ENCODE data around the gene TMEM255B.
"Not testable (repeated sequence)": the region's sequence is repeated elsewhere in the genome, so short reads cannot be mapped to it uniquely, and the experiment has no call there.

The TMEM255B gene

DNA sequence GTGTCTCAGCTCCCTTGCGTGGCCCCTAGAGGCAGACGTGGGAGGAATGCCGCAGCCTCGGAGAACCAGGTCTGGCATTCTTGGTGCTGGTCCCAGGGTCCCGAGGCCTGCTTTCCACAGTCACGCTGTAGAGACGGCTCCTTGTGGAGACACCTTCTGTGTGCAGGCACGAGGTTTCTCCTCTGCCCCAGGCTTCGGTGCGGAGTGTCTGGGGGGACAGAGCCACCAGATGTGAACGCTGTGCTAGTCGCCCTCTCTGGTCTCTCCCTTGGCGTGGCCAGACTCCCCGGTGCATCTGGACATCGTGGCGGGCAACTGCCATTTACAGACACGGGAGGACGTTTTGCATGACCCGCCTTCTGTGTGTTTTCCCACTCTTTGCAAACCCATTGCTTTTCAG, 7.5 kb upstream of the TMEM255B start:
- no peak for DNase-seq (ENCODE audit: low read depth)
- TF ChIP-seq, protein P1, sequence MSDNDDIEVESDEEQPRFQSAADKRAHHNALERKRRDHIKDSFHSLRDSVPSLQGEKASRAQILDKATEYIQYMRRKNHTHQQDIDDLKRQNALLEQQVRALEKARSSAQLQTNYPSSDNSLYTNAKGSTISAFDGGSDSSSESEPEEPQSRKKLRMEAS (IDR thresholded peaks at IDR 0.05; ENCODE audit: low read depth, low read length): no peak
- TF ChIP-seq MYC (IDR thresholded peaks at IDR 0.05; ENCODE audit: low read depth, low read length): no peak
- TF ChIP-seq POLR2A (IDR thresholded peaks at IDR 0.05; ENCODE audit: extremely low read depth, insufficient read length): no peak
- TF ChIP-seq, protein P2, sequence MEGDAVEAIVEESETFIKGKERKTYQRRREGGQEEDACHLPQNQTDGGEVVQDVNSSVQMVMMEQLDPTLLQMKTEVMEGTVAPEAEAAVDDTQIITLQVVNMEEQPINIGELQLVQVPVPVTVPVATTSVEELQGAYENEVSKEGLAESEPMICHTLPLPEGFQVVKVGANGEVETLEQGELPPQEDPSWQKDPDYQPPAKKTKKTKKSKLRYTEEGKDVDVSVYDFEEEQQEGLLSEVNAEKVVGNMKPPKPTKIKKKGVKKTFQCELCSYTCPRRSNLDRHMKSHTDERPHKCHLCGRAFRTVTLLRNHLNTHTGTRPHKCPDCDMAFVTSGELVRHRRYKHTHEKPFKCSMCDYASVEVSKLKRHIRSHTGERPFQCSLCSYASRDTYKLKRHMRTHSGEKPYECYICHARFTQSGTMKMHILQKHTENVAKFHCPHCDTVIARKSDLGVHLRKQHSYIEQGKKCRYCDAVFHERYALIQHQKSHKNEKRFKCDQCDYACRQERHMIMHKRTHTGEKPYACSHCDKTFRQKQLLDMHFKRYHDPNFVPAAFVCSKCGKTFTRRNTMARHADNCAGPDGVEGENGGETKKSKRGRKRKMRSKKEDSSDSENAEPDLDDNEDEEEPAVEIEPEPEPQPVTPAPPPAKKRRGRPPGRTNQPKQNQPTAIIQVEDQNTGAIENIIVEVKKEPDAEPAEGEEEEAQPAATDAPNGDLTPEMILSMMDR (IDR thresholded peaks at IDR 0.05; ENCODE audit: low read depth, low read length): no peak
- no peak overlapping the region for H3K4me3 ChIP-seq (ENCODE audit: low read depth, low read length)

GRCh38 chr13:113752211-113752986, 6.6 kb upstream of the TMEM255B start:
- H3K4me3 ChIP-seq (ENCODE audit: low read depth, low read length); DNase-seq (ENCODE audit: low read depth): not testable (repeated sequence)

GRCh38 chr13:113753171-113753570, 5.9 kb upstream of the TMEM255B start:
- no peak for DNase-seq (ENCODE audit: low read depth)
- TF ChIP-seq, protein P2 (IDR thresholded peaks at IDR 0.05; ENCODE audit: low read depth, low read length): no peak
- TF ChIP-seq MYC (IDR thresholded peaks at IDR 0.05; ENCODE audit: low read depth, low read length) (no peak), POLR2A (IDR thresholded peaks at IDR 0.05; ENCODE audit: extremely low read depth, insufficient read length) (no peak)
- TF ChIP-seq, protein P1 (IDR thresholded peaks at IDR 0.05; ENCODE audit: low read depth, low read length): no peak
- no peak overlapping the region for H3K4me3 ChIP-seq (ENCODE audit: low read depth, low read length)

- TF ChIP-seq POLR2A (IDR thresholded peaks at IDR 0.05; ENCODE audit: extremely low read depth, insufficient read length): no peak
- TF ChIP-seq, protein P2 (IDR thresholded peaks at IDR 0.05; ENCODE audit: low read depth, low read length): no peak
- no peak for TF ChIP-seq MYC (IDR thresholded peaks at IDR 0.05; ENCODE audit: low read depth, low read length)
- TF ChIP-seq, protein P1 (IDR thresholded peaks at IDR 0.05; ENCODE audit: low read depth, low read length): no peak
- H3K4me3 ChIP-seq (ENCODE audit: low read depth, low read length): no peak overlapping the region
- DNase-seq (ENCODE audit: low read depth): no peak
Measured at GRCh38 chr13:113754242-113754641, 4.8 kb upstream of the TMEM255B start.

GRCh38 chr13:113754691-113755090, 4.3 kb upstream of the TMEM255B start:
- no peak for DNase-seq (ENCODE audit: low read depth)
- H3K4me3 ChIP-seq (ENCODE audit: low read depth, low read length): no peak overlapping the region
- TF ChIP-seq, protein P1 (IDR thresholded peaks at IDR 0.05; ENCODE audit: low read depth, low read length): no peak
- TF ChIP-seq POLR2A (IDR thresholded peaks at IDR 0.05; ENCODE audit: extremely low read depth, insufficient read length): no peak
- TF ChIP-seq, protein P2 (IDR thresholded peaks at IDR 0.05; ENCODE audit: low read depth, low read length): no peak

DNA sequence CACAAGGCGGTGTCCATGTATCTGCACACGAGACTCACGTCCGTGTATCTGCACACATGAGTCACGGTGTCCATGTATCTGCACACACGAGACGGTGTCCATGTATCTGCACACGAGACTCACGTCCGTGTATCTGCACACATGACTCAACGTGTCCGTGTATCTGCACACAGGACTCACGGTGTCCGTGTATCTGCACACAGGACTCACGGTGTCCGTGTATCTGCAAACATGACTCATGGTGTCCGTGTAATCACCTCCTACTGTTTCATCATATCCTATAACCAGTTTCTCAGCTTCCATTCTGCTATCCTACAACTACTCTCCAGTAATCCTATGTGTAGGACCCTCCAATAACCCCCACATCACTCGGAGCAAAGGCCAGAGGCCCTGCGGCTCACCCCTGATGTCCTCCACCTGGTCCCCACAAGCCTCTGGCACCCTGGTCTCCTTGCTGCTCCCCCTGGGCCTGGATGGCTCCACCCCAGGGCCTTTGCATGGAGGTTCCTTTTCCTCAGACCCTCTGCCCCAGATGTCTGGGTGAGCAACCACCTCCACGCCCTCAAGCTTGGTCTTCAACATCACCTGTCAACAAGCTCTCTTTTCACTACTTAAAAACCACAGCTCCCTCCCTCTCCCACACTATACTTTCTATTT, 2.5 kb upstream of the TMEM255B start:
- no peak overlapping the region for H3K4me3 ChIP-seq (ENCODE audit: low read depth, low read length)
- TF ChIP-seq, protein P2 (IDR thresholded peaks at IDR 0.05; ENCODE audit: low read depth, low read length): no peak
- TF ChIP-seq MYC (IDR thresholded peaks at IDR 0.05; ENCODE audit: low read depth, low read length) (no peak), POLR2A (IDR thresholded peaks at IDR 0.05; ENCODE audit: extremely low read depth, insufficient read length) (no peak)
- TF ChIP-seq, protein P1 (IDR thresholded peaks at IDR 0.05; ENCODE audit: low read depth, low read length): no peak
- no peak for DNase-seq (ENCODE audit: low read depth)

Measured in NB4 (cell line).